Measurements from ENCODE around the gene OPA3. TPM values are rescaled to one million over a fixed set of nuclear protein-coding genes. Genes with fewer than 3 reads are reported as not detected.

OPA3 gene
- total RNA-seq, 1 experiment from 2014 or later: 10.1 TPM

- no peak for DNase-seq (ENCODE audit: low spot score)
- H3K27ac Mint-ChIP-seq: no peak overlapping the region
- CTCF ChIA-PET: interaction anchor here (0.8 to 5.2 kb wide), 15 partner anchors 8 to 171 kb away, joined by 3 to 81 read pairs (median 5); partner anchors contain the start of genes EML2, OPA3, QPCTL and SIX5
- H3K4me3 Mint-ChIP-seq: peak overlapping the region; percentile 69
- peaks cover 63% of the 10 kb centered on the region for H3K4me1 Mint-ChIP-seq
- H3K27me3 Mint-ChIP-seq (ENCODE audit: low read depth): peaks cover 89% of the 10 kb centered on the region
- H3K9me3 Mint-ChIP-seq: no peaks in the 10 kb centered on the region
- ATAC-seq: no peak; the same call in 1 of the 2 replicates
- POLR2A ChIA-PET: no interaction called here
- TF ChIP-seq ZNF263 (CRISPR knock-in tag; IDR thresholded peaks at IDR 0.05; ENCODE audit: low read depth) (no peak), ETV6 (CRISPR knock-in tag; IDR thresholded peaks at IDR 0.05) (0 out of 2 replicates have a peak, but pooled peaks have one; percentile 20)
- no peaks in the 10 kb centered on the region for H3K36me3 Mint-ChIP-seq
Measured at GRCh38 chr19:45598267-45599001, 13.8 kb upstream of the OPA3 start.

- peak overlapping the region; percentile 69 for H3K4me3 Mint-ChIP-seq
- H3K27me3 Mint-ChIP-seq (ENCODE audit: low read depth): peaks cover 83% of the 10 kb centered on the region
- DNase-seq (ENCODE audit: low spot score) (no peak), ATAC-seq (peak; percentile 24)
- no peaks in the 10 kb centered on the region for H3K9me3 Mint-ChIP-seq
- H3K4me1 Mint-ChIP-seq: peaks cover 61% of the 10 kb centered on the region
- POLR2A ChIA-PET: no interaction called here
- H3K27ac Mint-ChIP-seq: no peak overlapping the region
- H3K36me3 Mint-ChIP-seq: no peaks in the 10 kb centered on the region
- CTCF ChIA-PET: interaction anchor here (0.8 to 5.2 kb wide), 8 partner anchors 10 to 158 kb away, joined by 3 to 81 read pairs (median 6); partner anchors contain the start of genes EML2 and QPCTL
- TF ChIP-seq RELA (CRISPR knock-in tag; IDR thresholded peaks at IDR 0.05; ENCODE audit: borderline replicate concordance) (no peak), ATF1 (CRISPR knock-in tag; IDR thresholded peaks at IDR 0.05) (no peak), ATF2 (CRISPR knock-in tag; IDR thresholded peaks at IDR 0.05; ENCODE audit: borderline replicate concordance, low read depth) (no peak), ZNF512 (CRISPR knock-in tag; IDR thresholded peaks at IDR 0.05; ENCODE audit: borderline replicate concordance) (no peak), PRDM15 (CRISPR knock-in tag; IDR thresholded peaks at IDR 0.05) (no peak), ZNF425 (CRISPR knock-in tag; conservative IDR thresholded peaks at IDR 0.05) (no peak), HMGA2 (CRISPR knock-in tag; IDR thresholded peaks at IDR 0.05) (no peak), TEAD4 (CRISPR knock-in tag; IDR thresholded peaks at IDR 0.05) (no peak), ZNF121 (CRISPR knock-in tag; IDR thresholded peaks at IDR 0.05) (no peak), ZBTB21 (CRISPR knock-in tag; IDR thresholded peaks at IDR 0.05; ENCODE audit: borderline replicate concordance) (no peak), IRF2 (CRISPR knock-in tag; IDR thresholded peaks at IDR 0.05; ENCODE audit: borderline replicate concordance, low read depth) (no peak), ESRRA (CRISPR knock-in tag; IDR thresholded peaks at IDR 0.05; ENCODE audit: borderline replicate concordance) (no peak), NFYB (CRISPR knock-in tag; conservative IDR thresholded peaks at IDR 0.05; ENCODE audit: low read depth) (no peak), KAT7 (CRISPR knock-in tag; IDR thresholded peaks at IDR 0.05; ENCODE audit: borderline replicate concordance) (no peak), FOXP1 (CRISPR knock-in tag; IDR thresholded peaks at IDR 0.05; ENCODE audit: borderline replicate concordance) (no peak), ZNF263 (CRISPR knock-in tag; IDR thresholded peaks at IDR 0.05; ENCODE audit: low read depth) (no peak), AR (CRISPR knock-in tag; IDR thresholded peaks at IDR 0.05) (no peak), PREB (CRISPR knock-in tag; IDR thresholded peaks at IDR 0.05; ENCODE audit: borderline replicate concordance) (no peak)
Measured at GRCh38 chr19:45597425-45598111, 13.0 kb upstream of the OPA3 start.

All from WTC11 (cell line).